22Rv1 (cell line): Measurements from ENCODE around the gene GATAD1.
"Not testable (repeated sequence)": the region's sequence is repeated elsewhere in the genome, so short reads cannot be mapped to it uniquely, and the experiment has no call there.

ENCODE experiments used
- H3K27ac ChIP-seq: fragments of 450-650 bp; 2 replicates; pipeline ENCODE4 v1.5.1; 2017
- ZFX ChIP-seq: fragments of 450-650 bp; IDR thresholded peaks from 2 replicates; pipeline ENCODE4 v1.6.1; 2017; ENCODE audit warnings: antibody characterized with exemption, borderline replicate concordance
- TF ChIP-seq, protein P1 (sequence below): fragments of 450-650 bp; IDR thresholded peaks from 2 replicates; pipeline ENCODE4 v1.5.1; 2017; ENCODE audit warnings: mild to moderate bottlenecking

GATAD1 gene

GRCh38 chr7:92461027-92462003 is 14.0 kb downstream of the GATAD1 start:
- TF ChIP-seq, protein P1, sequence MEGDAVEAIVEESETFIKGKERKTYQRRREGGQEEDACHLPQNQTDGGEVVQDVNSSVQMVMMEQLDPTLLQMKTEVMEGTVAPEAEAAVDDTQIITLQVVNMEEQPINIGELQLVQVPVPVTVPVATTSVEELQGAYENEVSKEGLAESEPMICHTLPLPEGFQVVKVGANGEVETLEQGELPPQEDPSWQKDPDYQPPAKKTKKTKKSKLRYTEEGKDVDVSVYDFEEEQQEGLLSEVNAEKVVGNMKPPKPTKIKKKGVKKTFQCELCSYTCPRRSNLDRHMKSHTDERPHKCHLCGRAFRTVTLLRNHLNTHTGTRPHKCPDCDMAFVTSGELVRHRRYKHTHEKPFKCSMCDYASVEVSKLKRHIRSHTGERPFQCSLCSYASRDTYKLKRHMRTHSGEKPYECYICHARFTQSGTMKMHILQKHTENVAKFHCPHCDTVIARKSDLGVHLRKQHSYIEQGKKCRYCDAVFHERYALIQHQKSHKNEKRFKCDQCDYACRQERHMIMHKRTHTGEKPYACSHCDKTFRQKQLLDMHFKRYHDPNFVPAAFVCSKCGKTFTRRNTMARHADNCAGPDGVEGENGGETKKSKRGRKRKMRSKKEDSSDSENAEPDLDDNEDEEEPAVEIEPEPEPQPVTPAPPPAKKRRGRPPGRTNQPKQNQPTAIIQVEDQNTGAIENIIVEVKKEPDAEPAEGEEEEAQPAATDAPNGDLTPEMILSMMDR, result peak; percentile 98
- no peak for TF ChIP-seq ZFX
- H3K27ac ChIP-seq, result no peak overlapping the region

- TF ChIP-seq, protein P1, result no peak
- TF ChIP-seq ZFX, result no peak
- no peak overlapping the region for H3K27ac ChIP-seq
Observed at GRCh38 chr7:92462560-92462959, 15.3 kb downstream of the GATAD1 start.

DNA sequence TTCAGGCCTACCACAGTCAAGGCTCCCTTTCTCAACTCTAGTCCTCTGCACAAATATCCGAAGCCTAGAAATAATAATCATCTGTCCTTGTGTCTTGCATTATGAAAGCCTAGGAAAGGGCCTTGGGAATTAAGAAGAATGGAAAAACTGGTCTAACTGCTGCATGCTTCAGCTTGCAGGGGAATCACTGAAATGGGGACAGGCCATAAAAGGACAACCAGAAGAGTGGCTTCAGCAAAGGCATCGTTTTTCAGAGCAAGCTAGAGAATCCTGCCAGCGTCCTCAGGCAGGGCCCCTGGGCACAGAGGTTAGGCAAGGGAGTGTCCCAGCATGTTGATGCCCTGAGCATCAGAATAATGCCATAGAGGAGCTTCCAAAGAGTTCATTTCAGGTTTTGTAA is 17.2 kb downstream of the GATAD1 start:
- TF ChIP-seq, protein P1, result no peak
- TF ChIP-seq ZFX, result no peak

DNA sequence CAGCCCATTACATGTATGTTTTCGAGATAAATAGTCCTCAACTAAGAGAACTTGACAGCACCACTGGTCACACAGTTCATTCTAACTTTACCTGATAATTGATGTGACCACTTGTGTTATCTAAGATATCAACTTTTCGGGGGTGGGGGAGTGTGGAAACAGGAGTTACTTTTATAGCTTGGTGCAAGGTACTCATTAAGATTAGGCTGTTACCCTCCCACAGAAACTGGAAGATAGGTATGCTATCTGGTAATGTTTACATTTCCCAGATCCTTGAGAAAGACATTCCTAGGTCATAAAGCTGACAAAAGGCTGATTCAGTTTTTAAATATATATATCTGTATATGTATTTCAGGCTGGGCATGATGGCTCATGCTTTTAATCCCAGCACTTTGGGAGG is 19.4 kb downstream of the GATAD1 start:
- H3K27ac ChIP-seq, result no peak overlapping the region
- TF ChIP-seq, protein P1, result no peak
- TF ChIP-seq ZFX, result no peak

More for the DNA sequence above, 17.2 kb downstream of the GATAD1 start:
- no peak overlapping the region for H3K27ac ChIP-seq

DNA sequence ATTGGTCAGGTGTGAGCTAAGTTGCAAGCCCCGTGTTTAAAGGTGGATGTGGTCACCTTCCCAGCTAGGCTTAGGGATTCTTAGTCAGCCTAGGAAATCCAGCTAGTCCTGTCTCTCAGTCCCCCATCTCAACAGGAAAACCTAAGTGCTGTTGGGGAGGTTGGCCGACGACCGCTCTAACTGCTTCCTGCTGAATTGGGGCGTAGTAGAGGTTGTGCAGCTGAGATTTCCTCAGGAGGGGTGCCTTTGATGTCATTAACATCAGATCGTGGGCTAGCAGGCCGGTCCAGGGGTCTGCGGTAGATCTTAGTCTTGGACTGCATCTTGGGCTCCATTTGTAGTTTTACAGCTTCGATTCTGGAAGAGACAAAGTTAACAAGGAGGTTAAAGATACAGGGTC is 21.3 kb downstream of the GATAD1 start:
- H3K27ac ChIP-seq, result not testable (repeated sequence)

DNA sequence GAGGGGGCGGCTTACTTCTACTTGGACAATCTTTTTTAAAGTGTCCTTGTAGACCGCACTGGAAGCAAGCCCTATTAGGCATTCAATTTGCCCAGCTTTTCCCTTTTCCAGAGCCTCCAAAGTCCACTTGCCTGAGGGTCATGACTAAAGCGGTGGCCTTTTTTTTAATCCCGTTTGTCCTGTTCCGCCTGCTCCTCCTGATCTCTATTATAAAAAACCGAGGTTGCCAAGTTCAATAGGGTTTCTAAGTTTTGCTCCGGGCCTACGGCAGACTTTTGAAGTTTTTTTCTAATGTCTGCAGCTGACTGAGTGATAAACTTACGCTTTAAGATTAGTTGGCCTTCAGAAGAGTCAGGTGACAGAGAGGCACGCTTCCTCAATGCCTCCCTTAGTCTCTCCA is 26.7 kb downstream of the GATAD1 start:
- peak overlapping the region; percentile 67 for H3K27ac ChIP-seq

- not testable (repeated sequence) for H3K27ac ChIP-seq
Observed at GRCh38 chr7:92475261-92475770, 28.0 kb downstream of the GATAD1 start.

GRCh38 chr7:92475851-92476590 is 28.7 kb downstream of the GATAD1 start:
- not testable (repeated sequence) for H3K27ac ChIP-seq

- not testable (repeated sequence) for H3K27ac ChIP-seq
Observed at GRCh38 chr7:92477681-92478080, 30.4 kb downstream of the GATAD1 start, which contains the start of gene ERVW-1. Gene ERVW-1, minus strand, starts transcription at chr7:92477946. Its CDS starts 7,565 bp downstream, at chr7:92470381.

- TF ChIP-seq ZFX, result no peak
- TF ChIP-seq, protein P1, result no peak
- H3K27ac ChIP-seq, result no peak overlapping the region
Observed at GRCh38 chr7:92478095-92478494, 30.8 kb downstream of the GATAD1 start.
